ENCODE measurements around the gene SIM2. TPM values are rescaled to one million over a fixed set of nuclear protein-coding genes. Genes with fewer than 3 reads are reported as not detected.

SIM2 gene
- total RNA-seq, 1 experiment from 2014 or later: not detected

DNA sequence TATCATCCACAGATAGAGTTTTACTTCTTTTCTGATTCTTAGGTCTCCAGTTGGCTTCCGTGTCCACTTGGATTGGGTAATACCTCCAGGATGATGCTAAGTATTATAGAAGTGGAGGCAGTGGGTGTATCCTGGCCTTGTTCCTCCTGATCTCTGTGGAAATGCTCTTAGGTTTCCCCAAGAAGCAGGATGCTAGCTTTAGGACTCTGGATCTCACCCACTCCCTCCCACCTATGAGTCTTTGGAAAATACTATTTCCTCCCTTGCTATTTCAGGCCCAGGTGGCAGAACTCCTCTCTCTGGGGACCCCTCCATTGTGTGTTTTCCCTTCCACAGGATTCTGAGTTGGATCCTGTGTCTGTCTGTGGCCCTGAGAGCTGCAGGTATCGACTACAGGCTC is 86.7 kb downstream of the SIM2 start:
- Histone ChIP-seq H3K27ac (ENCODE audit: insufficient read length, low read depth, low read length) (no peak overlapping the region), H4K91ac (ENCODE audit: insufficient read length, low read depth, low read length) (no peak overlapping the region), H3K9ac (ENCODE audit: extremely low read depth, insufficient read length, low read length) (no peak overlapping the region), H3K4me2 (ENCODE audit: insufficient read depth, insufficient read length, low read length) (no peak overlapping the region), H3K14ac (ENCODE audit: insufficient read depth, low read length) (no peak overlapping the region), H2AK5ac (ENCODE audit: insufficient read length, low read length) (no peak overlapping the region), H3K9me3 (ENCODE audit: control insufficient read depth, low read depth, low read length) (no peaks in the 10 kb centered on the region), H2BK12ac (ENCODE audit: insufficient read length, low read depth, low read length) (no peak overlapping the region), H3K79me2 (ENCODE audit: insufficient read depth, low read length) (no peaks in the 10 kb centered on the region; the same call in 1 of the 2 replicates), H3K23ac (ENCODE audit: insufficient read length, low read depth, low read length) (no peak overlapping the region), H2BK20ac (ENCODE audit: low read depth, low read length, poor library complexity, severe bottlenecking) (no peak overlapping the region), H2AFZ (ENCODE audit: low read length) (no peak overlapping the region), H2BK5ac (ENCODE audit: insufficient read length, low read length) (no peak overlapping the region), H4K8ac (replicated peaks; ENCODE audit: insufficient read length, low read depth, low read length) (no peak overlapping the region), H3K79me1 (ENCODE audit: insufficient read depth, low read depth, low read length, poor library complexity, severe bottlenecking) (no peaks in the 10 kb centered on the region), H3K23me2 (ENCODE audit: insufficient read length, low read depth, low read length, poor library complexity, severe bottlenecking) (no peaks in the 10 kb centered on the region), H4K5ac (ENCODE audit: insufficient read length, low read depth, low read length) (no peak overlapping the region), H3K56ac (ENCODE audit: insufficient read length, low read depth, low read length) (no peak overlapping the region), H2BK15ac (ENCODE audit: low read depth, low read length) (no peak overlapping the region), H4K20me1 (ENCODE audit: control insufficient read depth, insufficient read depth, insufficient read length) (no peaks in the 10 kb centered on the region), H3K18ac (ENCODE audit: insufficient read length, low read depth, low read length) (no peak overlapping the region), H2BK120ac (ENCODE audit: low read depth, low read length, poor library complexity, severe bottlenecking) (no peak overlapping the region), H3K27me3 (ENCODE audit: insufficient read depth, low read length) (no peaks in the 10 kb centered on the region), H3K4me1 (ENCODE audit: insufficient read depth, low read length) (peaks cover 2% of the 10 kb centered on the region; the same call in 1 of the 2 replicates), H3T11ph (ENCODE audit: low read length) (no peak overlapping the region), H3K4ac (ENCODE audit: low read depth, low read length) (no peak overlapping the region)
- WGBS (ENCODE audit: extremely low coverage, insufficient read length, low lambda C conversion rate): no CpG with 5 or more reads among the region's 2 CpGs
- TF ChIP-seq CTCF (conservative IDR thresholded peaks at IDR 0.05): no peak
- Mint-ChIP-seq H3K4me1 (peaks cover 9 to 14% of the 10 kb centered on the region in 2 experiments), H3K36me3 (ENCODE audit: insufficient read depth in 1 of 3, low read depth in 3 of 3) (peaks cover 2 to 11% (median 8%) of the 10 kb centered on the region in 3 experiments; a peak in 5 of 7 replicates), H3K27me3 (ENCODE audit: low read depth) (no peaks in the 10 kb centered on the region), H3K27ac (0 out of 7 replicates have a peak overlapping the region, but pooled peaks of 1 of the 3 experiments have one; percentile 15), H3K9me3 (peaks cover 9% of the 10 kb centered on the region in 2 experiments), H3K4me3 (no peak overlapping the region)
- DNase-seq: no peak

Data from H9 (cell line).